GM12873 (cell line): ENCODE results near the gene OR52B4.

Experiments
- CTCF ChIP-seq: IDR thresholded peaks from 2 replicates; pipeline ENCODE4 v1.5.1; 2012; ENCODE audit warnings: low read depth, mild to moderate bottlenecking, moderate library complexity, low read length, control low read depth; ENCODE audit not compliant: insufficient read depth; ENCODE audit errors: missing control alignments

The OR52B4 gene

GRCh38 chr11:4381901-4382300 lies 13.7 kb upstream of the OR52B4 start:
- no peak for TF ChIP-seq CTCF

GRCh38 chr11:4375431-4376140 lies 7.4 kb upstream of the OR52B4 start:
- no peak for TF ChIP-seq CTCF

GRCh38 chr11:4370166-4370565 lies 2.0 kb upstream of the OR52B4 start:
- TF ChIP-seq CTCF, result no peak
